Progenitor cell of endocrine pancreas (in vitro differentiated cells): ENCODE results near the gene SERTAD2. TPM values are rescaled to one million over a fixed set of nuclear protein-coding genes. Genes with fewer than 3 reads are reported as not detected.

Experiments
- DNase-seq: peaks from one replicate; pipeline ENCODE4 v3.0.0; 2021; ENCODE audit warnings: low spot score; ENCODE audit not compliant: unreplicated experiment
- H3K27ac Mint-ChIP-seq: 2 replicates; pipeline ENCODE4 v1.8.0; 2021; ENCODE audit warnings: mild to moderate bottlenecking, moderate library complexity, mixed read lengths
- H3K27me3 Mint-ChIP-seq: 2 replicates; pipeline ENCODE4 v1.8.0; 2021; ENCODE audit warnings: mixed read lengths
- H3K36me3 Mint-ChIP-seq: 2 replicates; pipeline ENCODE4 v1.8.0; 2022; ENCODE audit warnings: mixed read lengths; ENCODE audit not compliant: insufficient read depth
- H3K4me1 Mint-ChIP-seq: 2 replicates; pipeline ENCODE4 v1.8.0; 2021; ENCODE audit warnings: low read depth, mixed read lengths
- H3K4me3 Mint-ChIP-seq: 2 replicates; pipeline ENCODE4 v1.8.0; 2021; ENCODE audit warnings: low read depth, mild to moderate bottlenecking, moderate library complexity, mixed read lengths
- H3K9me3 Mint-ChIP-seq: 2 replicates; pipeline ENCODE4 v1.8.0; 2021; ENCODE audit warnings: low read depth, mixed read lengths
- CTCF ChIP-seq: fragments of 200-600 bp; sonication (generic); IDR thresholded peaks from one replicate; pipeline ENCODE4 v1.5.0; 2021; ENCODE audit warnings: antibody characterized with exemption, mild to moderate bottlenecking; ENCODE audit not compliant: unreplicated experiment
- total RNA-seq: library from RNA; stranded (reverse); gene quantifications from 2 replicates; pipeline ENCODE4 v1.2.1, GENCODE V29; 2021

The SERTAD2 gene
- total RNA-seq, 1 donor from 2014 or later: 19.0 TPM

DNA sequence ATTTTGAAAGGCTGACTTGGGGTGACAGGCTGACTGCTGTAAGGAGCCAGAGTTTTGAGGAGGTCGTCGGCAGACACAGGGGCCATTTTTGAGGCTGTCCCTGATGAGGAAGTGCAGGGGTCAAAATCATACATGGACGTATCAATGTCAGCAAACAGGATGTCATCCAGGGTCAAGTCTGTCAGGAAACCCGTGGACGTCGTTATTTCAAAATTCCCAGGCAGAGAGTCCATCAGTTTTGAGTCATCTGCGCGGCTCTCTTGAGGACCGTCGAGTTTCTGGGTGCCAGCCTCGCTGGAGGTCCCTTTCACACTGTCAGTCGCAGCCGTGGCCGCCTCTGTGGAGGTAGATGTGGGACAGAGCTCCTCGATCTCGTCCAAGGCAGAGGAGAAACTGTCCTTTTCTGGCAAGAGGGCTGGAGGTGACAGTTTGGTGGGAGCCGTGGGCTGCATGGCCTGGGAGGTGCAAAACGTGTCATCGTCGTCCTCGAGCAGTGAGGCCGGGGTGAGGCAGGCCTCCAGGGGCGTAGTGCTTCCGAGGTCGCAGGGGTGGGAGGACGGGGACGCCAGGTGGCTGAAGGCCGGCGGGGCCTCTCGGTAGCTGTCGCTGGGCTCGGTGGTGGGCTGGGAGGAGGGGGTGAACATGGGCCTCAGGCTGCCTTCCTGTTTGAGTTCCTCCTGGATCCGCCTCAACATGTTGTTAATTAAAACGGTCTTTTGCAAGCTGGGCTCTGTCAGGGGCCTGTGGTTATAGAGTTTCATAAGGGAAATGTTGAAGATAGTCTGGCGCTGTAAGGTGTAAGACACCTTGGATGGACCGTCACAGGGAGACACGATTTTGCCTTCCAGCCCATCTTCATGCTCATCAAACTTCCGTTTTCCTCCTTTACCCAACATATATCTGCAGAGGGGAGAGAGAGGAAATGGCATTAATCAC, 17.5 kb downstream of the SERTAD2 start:
- Mint-ChIP-seq H3K4me1 (peaks cover 33% of the 10 kb centered on the region), H3K9me3 (no peaks in the 10 kb centered on the region), H3K36me3 (peaks cover 12% of the 10 kb centered on the region), H3K27ac (peak overlapping the region; percentile 38), H3K4me3 (no peak overlapping the region), H3K27me3 (no peaks in the 10 kb centered on the region)
- TF ChIP-seq CTCF: no peak
- no peak for DNase-seq

DNA sequence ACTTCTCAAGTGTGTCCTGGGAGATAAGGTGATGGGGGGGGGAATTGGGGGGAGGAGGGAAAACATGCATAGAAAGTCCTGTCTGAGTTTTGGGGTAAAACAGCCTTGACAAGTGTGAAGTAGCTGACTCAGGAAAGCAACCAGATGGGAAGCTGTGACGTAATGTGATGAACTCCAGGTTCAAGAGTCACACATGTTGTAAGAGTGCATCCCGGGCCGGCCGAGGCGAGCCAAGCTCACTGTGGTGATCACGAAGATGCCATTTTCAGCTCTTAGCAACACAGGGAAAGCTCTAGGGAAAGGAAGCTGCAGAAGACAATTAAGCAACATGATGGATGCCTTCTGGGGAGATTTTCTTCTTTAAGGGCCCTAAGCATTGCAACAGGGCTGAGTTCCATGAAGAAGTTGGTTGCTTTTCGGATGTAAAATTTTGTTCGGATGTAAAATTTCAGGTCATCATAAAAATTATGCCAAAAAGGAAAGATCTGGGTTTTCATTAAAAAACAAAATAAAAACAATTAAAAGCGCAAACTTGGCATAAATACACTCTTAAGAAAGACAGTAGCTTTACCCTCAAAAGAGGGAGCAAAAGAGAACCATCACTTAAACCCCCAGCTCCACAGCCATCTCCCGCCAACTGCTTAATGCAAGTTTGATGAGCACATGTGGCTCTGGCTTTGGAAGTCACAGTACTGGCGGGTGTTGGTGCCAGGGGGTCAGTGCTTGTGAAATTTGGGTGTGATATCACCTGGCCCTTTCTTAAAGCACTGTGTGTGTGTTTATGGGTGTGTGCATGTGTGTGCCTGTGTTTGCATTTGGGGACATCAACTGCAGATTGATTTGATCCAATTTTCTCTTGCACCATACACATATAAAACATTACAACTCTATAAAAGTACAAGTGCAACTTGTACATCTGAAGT, 19.1 kb downstream of the SERTAD2 start:
- Mint-ChIP-seq H3K27me3 (no peaks in the 10 kb centered on the region), H3K27ac (no peak overlapping the region), H3K4me1 (peaks cover 21% of the 10 kb centered on the region), H3K36me3 (peaks cover 12% of the 10 kb centered on the region), H3K9me3 (no peaks in the 10 kb centered on the region), H3K4me3 (no peak overlapping the region)
- no peak for DNase-seq
- no peak for TF ChIP-seq CTCF

DNA sequence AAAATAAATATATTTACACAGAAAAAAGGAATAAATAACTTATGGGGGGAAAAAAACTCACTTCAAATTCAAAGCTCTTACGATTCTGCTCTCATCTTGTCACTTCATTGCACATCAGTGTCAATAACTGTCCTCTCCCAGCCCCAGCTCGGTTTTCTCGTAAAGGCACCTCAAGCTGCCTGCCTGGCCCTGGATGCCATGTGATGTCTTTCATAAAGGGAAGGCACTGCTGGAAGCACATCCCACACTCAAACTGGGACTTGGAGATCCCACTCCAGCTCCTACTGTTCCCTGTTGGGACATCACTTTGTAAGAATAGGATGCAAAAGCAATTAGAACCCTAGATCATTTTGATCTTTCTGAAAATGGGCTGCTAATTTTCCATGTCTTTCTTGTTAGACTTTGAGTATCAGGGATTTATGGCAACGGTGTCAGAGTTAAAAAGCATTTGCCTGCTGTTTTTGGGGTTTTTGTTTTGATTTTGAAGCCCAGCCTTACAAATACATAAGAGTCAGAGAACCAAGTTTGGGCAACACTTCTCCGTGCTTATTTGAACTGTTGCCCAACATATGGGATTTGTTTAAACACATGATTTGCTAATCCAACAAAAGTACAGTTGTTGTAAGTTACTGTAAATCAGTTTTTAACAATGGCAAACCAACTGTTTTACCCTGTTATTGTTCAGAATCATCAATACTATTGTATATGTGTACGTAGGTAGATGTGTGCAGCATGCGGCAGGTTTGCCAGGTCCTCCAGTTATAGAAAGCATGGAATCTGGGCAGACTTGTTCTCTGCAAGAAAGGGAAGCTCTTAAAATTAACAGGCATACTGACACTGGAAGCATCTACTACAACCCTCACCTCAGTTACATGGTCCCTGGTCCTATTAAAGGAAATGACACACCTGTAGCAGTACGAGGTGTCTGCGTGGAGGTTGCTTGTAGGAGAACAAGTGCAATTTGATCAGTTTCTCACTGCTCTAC, 20.6 kb downstream of the SERTAD2 start:
- H3K27ac Mint-ChIP-seq: no peak overlapping the region
- no peak for DNase-seq
- peaks cover 12% of the 10 kb centered on the region for H3K36me3 Mint-ChIP-seq
- no peaks in the 10 kb centered on the region for H3K9me3 Mint-ChIP-seq
- no peak for TF ChIP-seq CTCF
- no peak overlapping the region for H3K4me3 Mint-ChIP-seq
- H3K4me1 Mint-ChIP-seq: peaks cover 11% of the 10 kb centered on the region
- no peaks in the 10 kb centered on the region for H3K27me3 Mint-ChIP-seq

DNA sequence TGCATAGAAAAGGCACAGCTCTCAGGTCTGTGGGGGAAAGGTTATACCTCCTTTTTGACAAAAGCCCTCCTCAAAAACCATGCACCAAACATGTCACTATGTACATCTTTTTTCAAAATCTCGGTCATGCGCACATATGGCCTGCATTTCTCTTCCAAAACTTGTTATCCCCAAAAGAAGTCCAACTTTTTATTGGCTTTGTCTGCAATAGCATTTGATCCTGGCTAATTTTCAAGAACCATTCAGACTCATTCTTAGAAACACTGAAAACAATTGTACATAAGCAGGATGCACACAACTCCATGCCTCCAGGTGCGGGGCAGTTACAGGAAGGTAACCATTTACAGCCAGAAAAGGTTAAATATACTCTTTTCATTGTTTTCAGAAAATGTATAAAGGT, 21.9 kb downstream of the SERTAD2 start:
- H3K4me1 Mint-ChIP-seq: peaks cover 2% of the 10 kb centered on the region
- no peak overlapping the region for H3K27ac Mint-ChIP-seq
- DNase-seq: no peak
- peaks cover 12% of the 10 kb centered on the region for H3K36me3 Mint-ChIP-seq
- no peaks in the 10 kb centered on the region for H3K9me3 Mint-ChIP-seq
- H3K4me3 Mint-ChIP-seq: no peak overlapping the region
- TF ChIP-seq CTCF: no peak
- H3K27me3 Mint-ChIP-seq: no peaks in the 10 kb centered on the region
